GM13976 (cell line): ENCODE data around the gene NPVF.

Source experiments
- DNase-seq: peaks from one replicate; pipeline ENCODE4 v3.0.0; 2012; ENCODE audit warnings: low spot score
- in situ Hi-C: fragments of 300-500 bp; cut with MboI; formaldehyde crosslinking; loops from one replicate; pipeline ENCODE4 v1.12.0; 2022; ENCODE audit warnings: low sequenced_read_pairs, mixed read lengths, inconsistent platforms; ENCODE audit not compliant: unreplicated experiment
- TF ChIP-seq, protein P1 (sequence below): IDR thresholded peaks from 2 replicates; pipeline ENCODE4 v1.5.1; 2012; ENCODE audit warnings: borderline replicate concordance, mild to moderate bottlenecking; ENCODE audit not compliant: insufficient read depth; ENCODE audit errors: extremely low read depth, missing control alignments, control extremely low read depth

Gene NPVF

DNA sequence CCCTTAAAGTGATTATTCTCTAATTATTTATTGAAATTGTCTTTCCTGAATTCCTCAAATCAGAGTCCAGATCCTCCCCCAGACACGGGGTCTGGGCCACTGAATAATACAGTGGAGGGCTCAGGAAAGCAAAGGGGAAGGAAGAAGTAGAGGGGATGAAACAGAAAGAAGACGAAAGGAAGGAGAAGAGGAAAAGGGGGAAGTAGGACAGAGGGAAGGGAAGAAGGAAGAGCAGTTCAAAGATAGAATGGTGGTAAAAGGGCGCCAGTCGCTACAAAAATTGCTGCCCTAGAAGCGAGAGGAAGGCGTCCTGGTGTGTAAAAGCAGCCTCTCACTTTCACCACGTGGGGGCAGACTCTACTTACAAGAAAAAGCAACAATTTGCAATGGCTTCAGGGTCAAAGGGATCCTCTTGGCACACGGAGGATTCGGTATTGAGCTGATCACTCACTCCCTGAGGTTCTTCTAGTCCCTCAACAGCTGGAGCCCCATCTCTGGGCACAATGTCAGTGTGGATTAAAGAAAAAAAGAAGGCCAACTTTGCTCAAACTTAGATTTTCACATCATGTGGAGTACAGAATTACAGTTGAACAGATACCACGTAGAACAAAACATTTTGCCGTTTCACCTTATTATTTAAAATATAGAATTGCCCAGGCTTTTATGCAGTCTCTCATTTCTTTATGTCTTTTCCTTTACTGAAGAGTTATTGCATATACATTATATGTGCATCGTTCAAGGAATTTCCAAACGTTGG, 31.4 kb upstream of the NPVF start:
- in situ Hi-C loops: loop anchor here (10.0 to 25.0 kb wide), 3 partner anchors 125 to 603 kb away; no protein-coding TSS in a partner anchor
- TF ChIP-seq, protein P1, sequence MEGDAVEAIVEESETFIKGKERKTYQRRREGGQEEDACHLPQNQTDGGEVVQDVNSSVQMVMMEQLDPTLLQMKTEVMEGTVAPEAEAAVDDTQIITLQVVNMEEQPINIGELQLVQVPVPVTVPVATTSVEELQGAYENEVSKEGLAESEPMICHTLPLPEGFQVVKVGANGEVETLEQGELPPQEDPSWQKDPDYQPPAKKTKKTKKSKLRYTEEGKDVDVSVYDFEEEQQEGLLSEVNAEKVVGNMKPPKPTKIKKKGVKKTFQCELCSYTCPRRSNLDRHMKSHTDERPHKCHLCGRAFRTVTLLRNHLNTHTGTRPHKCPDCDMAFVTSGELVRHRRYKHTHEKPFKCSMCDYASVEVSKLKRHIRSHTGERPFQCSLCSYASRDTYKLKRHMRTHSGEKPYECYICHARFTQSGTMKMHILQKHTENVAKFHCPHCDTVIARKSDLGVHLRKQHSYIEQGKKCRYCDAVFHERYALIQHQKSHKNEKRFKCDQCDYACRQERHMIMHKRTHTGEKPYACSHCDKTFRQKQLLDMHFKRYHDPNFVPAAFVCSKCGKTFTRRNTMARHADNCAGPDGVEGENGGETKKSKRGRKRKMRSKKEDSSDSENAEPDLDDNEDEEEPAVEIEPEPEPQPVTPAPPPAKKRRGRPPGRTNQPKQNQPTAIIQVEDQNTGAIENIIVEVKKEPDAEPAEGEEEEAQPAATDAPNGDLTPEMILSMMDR: peak; percentile 67
- DNase-seq: peak; percentile 46

DNA sequence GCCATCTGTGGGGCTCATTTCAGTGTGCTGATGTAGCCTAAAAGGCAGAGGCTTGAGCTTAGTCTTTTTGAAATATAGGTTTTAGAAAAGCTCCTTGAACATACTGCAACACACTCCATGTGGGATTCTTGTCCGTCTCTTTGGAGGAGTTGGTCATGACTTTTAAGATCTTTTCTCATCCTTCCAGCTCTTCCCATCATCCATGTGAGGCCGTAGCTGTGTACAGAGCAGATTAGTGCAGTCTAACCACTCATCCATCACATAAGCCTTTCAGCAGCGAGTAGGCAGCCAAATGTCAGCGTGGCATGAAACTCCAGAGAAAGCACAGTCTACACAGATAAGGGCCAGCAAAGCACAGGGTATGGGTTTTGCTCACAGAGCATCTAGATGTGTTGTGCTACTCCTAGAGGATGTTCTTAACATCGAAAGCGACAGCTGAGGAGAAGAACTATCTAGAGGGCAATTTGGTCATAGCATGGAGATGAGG, 28.1 kb upstream of the NPVF start:
- no peak for DNase-seq
- TF ChIP-seq, protein P1: no peak
- in situ Hi-C loops: loop anchor here (25.0 kb wide), 1 partner anchor 606 kb away; no protein-coding TSS in a partner anchor

DNA sequence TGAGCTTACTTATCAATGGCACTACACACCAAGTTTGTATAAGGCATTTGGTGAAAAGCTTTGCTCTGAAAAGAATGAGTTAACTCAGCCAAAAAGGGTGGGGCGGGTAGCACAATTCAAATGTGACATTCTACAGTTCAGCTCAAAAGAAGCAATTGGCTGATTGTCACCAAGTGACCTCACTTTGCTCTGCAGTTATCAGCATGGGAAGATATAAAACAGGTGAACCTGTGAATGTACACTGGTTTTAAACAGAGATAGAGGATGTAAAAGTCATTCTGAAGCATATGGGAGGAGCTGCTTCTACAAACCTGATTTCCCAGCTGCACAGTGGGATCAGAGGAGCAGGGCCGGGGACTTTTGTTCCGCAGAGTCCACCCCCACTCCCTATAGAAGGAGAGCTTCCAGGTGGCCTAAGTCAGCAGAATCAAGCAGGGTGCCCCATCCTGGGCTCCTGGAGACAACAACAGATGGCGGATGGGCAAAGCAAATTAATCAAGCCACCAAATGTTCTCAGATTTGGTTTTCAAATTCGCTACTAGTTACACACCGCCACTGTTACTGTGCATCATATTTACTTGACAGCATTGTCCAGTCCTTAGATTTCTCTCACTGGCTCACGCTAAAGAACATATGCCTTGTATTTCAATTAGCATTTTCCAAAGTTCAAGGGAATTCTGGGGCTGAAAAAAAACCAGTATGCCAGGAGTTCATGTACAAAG, 27.5 kb upstream of the NPVF start:
- no peak for DNase-seq
- in situ Hi-C loops: loop anchor here (25.0 kb wide), 1 partner anchor 607 kb away; no protein-coding TSS in a partner anchor
- TF ChIP-seq, protein P1: no peak

DNA sequence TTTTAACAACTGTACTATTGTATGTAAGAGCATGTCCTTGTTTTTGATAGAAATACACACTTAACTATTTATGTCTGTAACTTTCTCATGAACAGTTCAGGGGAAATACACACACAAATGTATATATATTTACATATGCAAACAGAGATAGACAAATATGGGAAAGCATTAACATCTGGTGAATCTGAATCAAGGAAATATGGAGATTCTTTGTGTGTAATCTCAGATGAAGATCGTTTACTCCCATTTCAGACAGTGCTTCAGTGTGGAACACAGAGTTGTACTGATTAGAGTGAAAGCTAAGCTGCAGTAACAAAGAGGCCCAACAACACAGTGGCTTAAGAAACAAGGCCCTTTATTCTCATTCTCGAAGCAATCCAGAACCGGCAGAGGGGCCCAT, 26.3 kb upstream of the NPVF start:
- no peak for DNase-seq
- TF ChIP-seq, protein P1: no peak
- in situ Hi-C loops: loop anchor here (25.0 kb wide), 1 partner anchor 608 kb away; no protein-coding TSS in a partner anchor

DNA sequence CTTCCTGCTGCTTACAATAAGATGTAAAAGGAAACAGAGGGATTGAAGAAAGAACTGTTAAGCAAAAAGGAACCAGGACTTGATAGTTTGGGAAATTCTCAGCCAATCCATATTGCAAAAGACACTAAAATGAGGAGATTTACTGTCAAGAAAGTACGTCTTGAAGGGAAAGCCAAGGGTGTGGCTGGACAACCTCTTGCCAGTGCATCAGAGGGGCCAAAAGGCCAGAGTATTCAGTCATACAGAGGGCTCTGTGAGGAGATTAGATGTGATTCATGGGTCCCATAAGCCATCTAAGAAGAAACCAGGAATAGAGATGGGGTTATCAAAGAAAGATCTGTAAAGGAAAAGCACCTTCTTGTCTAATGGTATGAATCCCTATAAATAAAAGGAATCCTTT, 25.4 kb upstream of the NPVF start:
- no peak for DNase-seq
- in situ Hi-C loops: loop anchor here (25.0 kb wide), 1 partner anchor 609 kb away; no protein-coding TSS in a partner anchor
- TF ChIP-seq, protein P1: no peak

DNA sequence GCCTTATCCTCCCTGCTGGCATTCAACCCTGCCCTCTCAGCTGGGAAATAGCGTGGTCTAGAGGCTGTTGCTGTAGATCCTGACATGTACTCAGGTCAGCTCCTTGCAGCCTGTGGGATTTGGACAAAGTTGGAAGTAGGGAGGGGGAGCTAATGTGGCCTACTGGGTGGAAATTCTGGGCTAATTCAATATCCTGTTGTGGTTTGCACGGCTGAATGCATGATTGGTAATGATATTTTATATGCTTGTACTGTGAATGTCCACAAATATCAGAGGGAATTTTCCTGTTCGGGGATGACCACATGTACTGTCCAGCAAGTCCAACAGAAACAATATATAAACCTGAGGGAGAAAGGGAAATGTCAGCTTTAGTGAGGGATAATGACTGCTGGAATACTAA, 22.1 kb upstream of the NPVF start:
- in situ Hi-C loops: loop anchor here (25.0 kb wide), 1 partner anchor 612 kb away; no protein-coding TSS in a partner anchor
- DNase-seq: no peak
- TF ChIP-seq, protein P1: no peak
